H4 (cell line): ENCODE data around the gene GPR18. TPM values are rescaled to one million over a fixed set of nuclear protein-coding genes. Genes with fewer than 3 reads are reported as not detected.

Source experiments
- DNase-seq: peaks from one replicate; pipeline ENCODE4 v3.0.0-alpha.2; 2015; ENCODE audit warnings: low spot score
- total RNA-seq: library from RNA; depleted of rRNA; stranded (reverse); fragments of >200 nt; shearing (Covaris generic); gene quantifications from 2 replicates; pipeline ENCODE4 v1.2.3, GENCODE V29; 2014; rRNA removed

The GPR18 gene
- total RNA-seq, 1 experiment from 2014 or later: not detected

GRCh38 chr13:99208845-99209527 is 49.2 kb downstream of the GPR18 start:
- no peak for DNase-seq

- DNase-seq: no peak
Measured at GRCh38 chr13:99208185-99208584, 50.0 kb downstream of the GPR18 start.

GRCh38 chr13:99207511-99207910 is 50.7 kb downstream of the GPR18 start:
- DNase-seq: no peak

GRCh38 chr13:99206873-99207272 is 51.3 kb downstream of the GPR18 start:
- no peak for DNase-seq

GRCh38 chr13:99206226-99206625 is 52.0 kb downstream of the GPR18 start:
- no peak for DNase-seq

- no peak for DNase-seq
Measured at GRCh38 chr13:99205621-99206220, 52.5 kb downstream of the GPR18 start.

Other genes starting within 250 kb of the GPR18 start
- gene UBAC2, start 57.5 kb downstream of the GPR18 start, total RNA-seq: 24.0 and 29.8 TPM in 2 replicates
- 0.14 and 0.17 TPM in 2 replicates for gene GPR183, start 49.0 kb upstream of the GPR18 start, total RNA-seq
- gene TM9SF2, start 243.1 kb upstream of the GPR18 start, total RNA-seq: 112 and 127 TPM in 2 replicates